Ovary (tissue), 9 donors: ENCODE results near the gene PPIL4. TPM values are rescaled to one million over a fixed set of nuclear protein-coding genes. Genes with fewer than 3 reads are reported as not detected.

ENCODE experiments used
- DNase-seq, 5 donors: peaks; one replicate each; pipeline ENCODE4 v3.0.0-alpha.2; 2019 to 2020
- H3K27ac ChIP-seq, 2 donors: fragments of 200-600 bp; one replicate each; pipeline versions ENCODE4 v1.5.1 to v1.8.0; 2019 to 2022
- H3K27me3 ChIP-seq: fragments of 200-600 bp; one replicate; pipeline ENCODE4 v1.8.0; 2022
- H3K36me3 ChIP-seq: fragments of 200-600 bp; sonication (generic); one replicate; pipeline ENCODE4 v1.5.1; 2019
- H3K4me1 ChIP-seq: one replicate; pipeline ENCODE4 v1.8.1; 2013; ENCODE audit warnings: mild to moderate bottlenecking, moderate library complexity; ENCODE audit not compliant: insufficient read depth
- H3K4me3 ChIP-seq: fragments of 200-600 bp; sonication (generic); one replicate; pipeline ENCODE4 v1.5.1; 2017
- H3K9me3 ChIP-seq, 2 donors: fragments of 200-600 bp in 1 of 2; sonication (generic) in 1 of 2; one replicate each; pipeline versions ENCODE4 v1.5.1 to v1.8.1; 2013 to 2019; ENCODE audit warnings: mild to moderate bottlenecking in 1 of 2, moderate library complexity in 1 of 2
- EP300 ChIP-seq: sonication (generic); formaldehyde crosslinking; IDR thresholded peaks from one replicate; pipeline ENCODE4 v1.6.1; 2017; ENCODE audit warnings: antibody characterized with exemption
- POLR2A ChIP-seq: fragments of 450-650 bp; IDR thresholded peaks from one replicate; pipeline ENCODE4 v1.6.1; 2017; ENCODE audit warnings: antibody characterized with exemption, mild to moderate bottlenecking, moderate library complexity
- WGBS, 3 donors: extraction: QIAGEN DNeasy Blood & Tissue Kit in 1 of 3; methylation state at CpG; one replicate each; pipeline versions ENCODE4 v1.1.5 to v1.1.7; 2013 to 2017; 5-methylcytosine and 5-hydroxymethylcytosine counted together
- intact Hi-C, 4 donors: fragments of 100-400 bp; cut with DNase I; formaldehyde crosslinking; loops; one replicate each; pipeline versions ENCODE4 v1.11.0 to v1.15.1; 2022 to 2023
- polyA plus RNA-seq, 2 donors: library from polyadenylated mRNA; stranded (reverse); fragments of 200-250 nt in 1 of 2; fragments of 350-450 nt in 1 of 2; fragmentation: Illumina TruSeq in 1 of 2; extraction: RNeasy Lipid Tissue Mini Kit (QIAGEN cat#74804) in 1 of 2; gene quantifications; one replicate each; pipeline ENCODE4 v1.2.3, GENCODE V29; 2013 to 2014
- total RNA-seq, 7 donors: library from RNA; depleted of rRNA in 2 of 7; stranded (reverse); fragments of >200 nt in 2 of 7; fragmentation: NEBNext Ultra II Directional in 3 of 7; extraction: Animal tissue kit (Norgen Biotek cat#: 25700) in 3 of 7; gene quantifications; one replicate each; pipeline versions ENCODE4 v1.1.0 to v1.2.4, GENCODE V29; 2016 to 2023
- TF ChIP-seq, protein P1 (sequence below), 3 donors: fragments of 450-650 bp in 2 of 3; fragments of 200-600 bp in 1 of 3; IDR thresholded peaks; one replicate each; pipeline versions ENCODE4 v1.5.1 to v1.8.0; 2016 to 2022; ENCODE audit warnings: antibody characterized with exemption in 3 of 3, mild to moderate bottlenecking in 1 of 3
- donor health status: DM: no; HTN: no; CAD: no; lungs with moderate emphysema.
- donor health status: DM: no; HTN: no; CAD: no.
- donor health status: Bipolar disorder and iron deficiency.
- donor health status: DM: yes; HTN: yes; CAD: no.
- donor health status: DM: no; HTN: no; CAD: no.
- donor health status: DM: yes; HTN: yes; CAD: no.

Gene PPIL4
- total and polyA plus RNA-seq, 9 donors, result 29.4 to 50.6 (median 37.8) TPM

DNA sequence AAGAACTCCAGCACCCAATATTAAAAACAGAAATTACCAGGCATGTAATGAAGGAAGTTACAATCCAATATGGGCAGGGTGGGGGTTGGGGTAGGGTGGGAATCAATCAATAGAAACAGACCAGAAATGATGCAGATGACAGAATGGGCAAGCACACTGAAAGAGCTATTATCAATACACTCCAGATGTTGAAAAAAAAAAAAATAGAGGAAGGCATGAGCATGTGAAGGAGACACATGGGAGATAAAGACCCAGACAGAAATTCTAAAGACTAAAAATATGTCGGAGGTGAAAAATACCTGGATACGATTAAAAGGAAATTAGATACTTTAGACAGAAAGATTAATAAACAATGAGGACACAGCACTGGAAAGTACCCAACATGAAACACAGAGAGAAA is 42.0 kb downstream of the PPIL4 start:
- no peak for TF ChIP-seq POLR2A
- TF ChIP-seq, protein P1, sequence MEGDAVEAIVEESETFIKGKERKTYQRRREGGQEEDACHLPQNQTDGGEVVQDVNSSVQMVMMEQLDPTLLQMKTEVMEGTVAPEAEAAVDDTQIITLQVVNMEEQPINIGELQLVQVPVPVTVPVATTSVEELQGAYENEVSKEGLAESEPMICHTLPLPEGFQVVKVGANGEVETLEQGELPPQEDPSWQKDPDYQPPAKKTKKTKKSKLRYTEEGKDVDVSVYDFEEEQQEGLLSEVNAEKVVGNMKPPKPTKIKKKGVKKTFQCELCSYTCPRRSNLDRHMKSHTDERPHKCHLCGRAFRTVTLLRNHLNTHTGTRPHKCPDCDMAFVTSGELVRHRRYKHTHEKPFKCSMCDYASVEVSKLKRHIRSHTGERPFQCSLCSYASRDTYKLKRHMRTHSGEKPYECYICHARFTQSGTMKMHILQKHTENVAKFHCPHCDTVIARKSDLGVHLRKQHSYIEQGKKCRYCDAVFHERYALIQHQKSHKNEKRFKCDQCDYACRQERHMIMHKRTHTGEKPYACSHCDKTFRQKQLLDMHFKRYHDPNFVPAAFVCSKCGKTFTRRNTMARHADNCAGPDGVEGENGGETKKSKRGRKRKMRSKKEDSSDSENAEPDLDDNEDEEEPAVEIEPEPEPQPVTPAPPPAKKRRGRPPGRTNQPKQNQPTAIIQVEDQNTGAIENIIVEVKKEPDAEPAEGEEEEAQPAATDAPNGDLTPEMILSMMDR (IDR thresholded peaks at IDR 0.05), result no peak
- TF ChIP-seq EP300, result no peak

DNA sequence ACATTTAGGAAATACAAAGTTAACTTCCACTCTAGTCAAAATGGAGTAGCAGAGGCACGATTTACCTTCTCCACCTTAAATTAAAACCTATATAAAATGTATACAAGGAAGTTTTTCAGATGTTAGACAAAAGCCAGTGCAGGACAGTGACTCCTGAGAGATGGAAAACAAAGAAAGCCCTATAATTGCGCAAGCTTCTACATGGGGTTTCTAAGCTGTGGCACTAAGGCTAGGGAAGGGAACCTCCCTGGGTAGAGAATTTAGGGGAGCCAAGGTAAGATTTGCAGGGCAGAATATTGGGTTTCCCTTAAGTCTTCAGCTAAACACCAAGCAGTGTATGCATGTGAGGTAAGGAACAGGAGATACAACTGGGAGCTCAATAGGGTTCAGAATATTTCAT is 42.6 kb downstream of the PPIL4 start:
- intact Hi-C loops, result loop anchor here in 1 of 4 donors (10.0 kb wide), 1 partner anchor 468 kb away; no protein-coding TSS in a partner anchor
- WGBS, 3 donors, result 87 to 94% (median 88%) methylated on average over 2 of the region's 2 CpGs
- Histone ChIP-seq H3K4me3 (no peak overlapping the region), H3K4me1 (no peaks in the 10 kb centered on the region), H3K9me3 (no peaks in the 10 kb centered on the region), H3K27me3 (no peaks in the 10 kb centered on the region), H3K27ac (no peak overlapping the region), H3K36me3 (no peaks in the 10 kb centered on the region)
- TF ChIP-seq, protein P1 (IDR thresholded peaks at IDR 0.05), result no peak
- no peak for TF ChIP-seq POLR2A
- TF ChIP-seq EP300, result no peak
- no peak for DNase-seq

More for the DNA sequence above, 42.0 kb downstream of the PPIL4 start:
- H3K27ac ChIP-seq, result no peak overlapping the region
- H3K36me3 ChIP-seq, result no peaks in the 10 kb centered on the region
- H3K27me3 ChIP-seq, result no peaks in the 10 kb centered on the region
- intact Hi-C loops, result loop anchor here in 1 of 4 donors (10.0 kb wide), 1 partner anchor 469 kb away; no protein-coding TSS in a partner anchor
- no peaks in the 10 kb centered on the region for H3K4me1 ChIP-seq
- H3K4me3 ChIP-seq, result no peak overlapping the region
- DNase-seq, result no peak
- no peaks in the 10 kb centered on the region for H3K9me3 ChIP-seq
- 91 to 96% (median 93%) methylated on average over 2 of the region's 2 CpGs for WGBS, 3 donors

DNA sequence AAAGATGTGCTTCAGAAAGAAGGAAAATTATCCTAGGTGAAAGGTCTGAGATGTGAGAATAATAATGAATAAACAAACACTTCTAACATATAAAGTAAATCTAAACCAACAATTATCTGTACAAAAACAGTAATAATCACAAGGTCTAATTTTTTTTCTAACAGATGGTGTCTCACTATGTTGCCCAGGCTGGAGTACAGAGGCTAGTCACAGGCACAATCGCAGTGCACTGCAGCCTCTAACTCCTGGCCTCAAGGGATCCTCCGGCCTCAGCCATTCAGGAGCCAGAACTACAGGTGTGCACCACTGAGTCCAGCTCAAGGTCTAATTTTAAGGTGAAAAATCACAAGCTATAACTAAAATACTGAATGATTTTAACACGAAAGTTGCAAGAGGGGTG is 44.1 kb downstream of the PPIL4 start:
- no peaks in the 10 kb centered on the region for H3K4me1 ChIP-seq
- H3K9me3 ChIP-seq, result no peaks in the 10 kb centered on the region
- H3K36me3 ChIP-seq, result no peaks in the 10 kb centered on the region
- 89 to 91% (median 90%) methylated on average over 3 of the region's 3 CpGs for WGBS, 3 donors
- no peak overlapping the region for H3K27ac ChIP-seq
- intact Hi-C loops, result loop anchor here in 1 of 4 donors (10.0 kb wide), 1 partner anchor 467 kb away; no protein-coding TSS in a partner anchor
- H3K27me3 ChIP-seq, result no peaks in the 10 kb centered on the region
- TF ChIP-seq, protein P1 (IDR thresholded peaks at IDR 0.05), result no peak
- no peak for TF ChIP-seq POLR2A
- TF ChIP-seq EP300, result no peak
- H3K4me3 ChIP-seq, result no peak overlapping the region
- DNase-seq, result no peak

DNA sequence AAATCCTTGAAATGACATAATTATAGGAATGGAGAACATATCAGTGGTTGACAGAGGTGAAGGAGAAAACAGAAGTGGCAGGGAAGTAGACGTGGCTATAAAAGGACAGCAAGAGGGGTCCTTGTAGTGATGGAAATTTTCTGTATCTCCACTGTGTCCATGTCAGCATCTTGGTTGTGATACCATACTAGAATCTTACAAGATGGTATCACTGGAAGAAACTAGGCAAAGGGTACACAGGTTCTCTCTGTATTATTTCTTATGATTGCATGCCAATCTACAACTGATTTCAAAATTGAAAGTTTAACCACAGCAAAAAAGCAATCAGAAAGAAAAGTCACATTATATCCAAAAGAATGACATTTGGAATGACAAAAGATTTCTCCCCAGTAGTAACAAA is 44.6 kb downstream of the PPIL4 start:
- whole genome bisulfite sequencing, 3 donors, result 85 to 96% (median 94%) methylated on average over 1 of the region's 1 CpG
- TF ChIP-seq, protein P1 (IDR thresholded peaks at IDR 0.05), result no peak
- TF ChIP-seq POLR2A, result no peak
- TF ChIP-seq EP300, result no peak

More for the DNA sequence above, 44.6 kb downstream of the PPIL4 start:
- no peak overlapping the region for H3K4me3 ChIP-seq
- intact Hi-C loops, result loop anchor here in 1 of 4 donors (10.0 kb wide), 1 partner anchor 466 kb away; no protein-coding TSS in a partner anchor
- DNase-seq, result no peak
- no peaks in the 10 kb centered on the region for H3K9me3 ChIP-seq
- H3K27ac ChIP-seq, result no peak overlapping the region
- no peaks in the 10 kb centered on the region for H3K36me3 ChIP-seq
- H3K4me1 ChIP-seq, result no peaks in the 10 kb centered on the region
- no peaks in the 10 kb centered on the region for H3K27me3 ChIP-seq
